ENCODE results near the gene MCL1.

The MCL1 gene

DNA sequence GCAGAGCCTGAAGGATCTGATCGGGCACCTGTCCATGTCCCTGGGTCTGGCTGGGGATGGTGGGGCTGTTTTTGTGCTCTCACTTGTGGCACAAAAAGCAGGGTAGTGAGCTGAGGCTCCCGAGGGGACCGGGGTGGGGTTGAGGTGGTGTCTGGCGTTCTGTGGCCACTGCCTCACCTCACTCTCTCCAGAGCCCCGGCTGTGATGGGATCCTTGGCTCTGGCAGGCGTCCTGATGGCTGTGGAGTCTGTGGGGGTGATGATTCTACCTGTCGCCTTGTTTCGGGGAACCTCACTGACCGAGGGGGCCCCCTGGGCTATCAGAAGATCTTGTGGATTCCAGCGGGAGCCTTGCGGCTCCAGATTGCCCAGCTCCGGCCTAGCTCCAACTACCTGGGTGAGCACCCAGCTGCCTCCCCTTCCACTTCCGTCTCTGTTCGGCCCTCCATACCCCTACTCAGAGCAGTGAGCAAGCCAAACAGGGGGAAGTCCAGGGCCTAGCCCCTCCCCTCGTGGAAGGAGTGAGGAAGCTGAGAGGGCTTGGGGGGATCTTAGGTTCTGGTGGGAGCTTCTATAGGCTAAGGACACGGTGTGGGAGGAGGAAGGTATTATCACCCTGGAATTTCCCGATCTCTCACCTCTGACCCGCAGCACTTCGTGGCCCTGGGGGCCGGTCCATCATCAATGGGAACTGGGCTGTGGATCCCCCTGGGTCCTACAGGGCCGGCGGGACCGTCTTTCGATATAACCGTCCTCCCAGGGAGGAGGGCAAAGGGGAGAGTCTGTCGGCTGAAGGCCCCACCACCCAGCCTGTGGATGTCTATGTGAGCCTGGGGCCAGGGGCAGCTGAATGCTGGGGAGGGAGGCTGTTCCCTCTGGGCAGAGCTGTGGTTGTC lies 23.2 kb downstream of the MCL1 start:
- Mint-ChIP-seq H3K36me3 (ENCODE audit: low read depth) (no peaks in the 10 kb centered on the region), H3K4me1 (peaks cover 73% of the 10 kb centered on the region), H3K4me3 (no peak overlapping the region), H3K27ac (no peak overlapping the region), H3K27me3 (ENCODE audit: low read depth, poor library complexity) (peaks cover 7% of the 10 kb centered on the region), H3K9me3 (no peaks in the 10 kb centered on the region)
- no peak for DNase-seq
- TF ChIP-seq, protein P1, sequence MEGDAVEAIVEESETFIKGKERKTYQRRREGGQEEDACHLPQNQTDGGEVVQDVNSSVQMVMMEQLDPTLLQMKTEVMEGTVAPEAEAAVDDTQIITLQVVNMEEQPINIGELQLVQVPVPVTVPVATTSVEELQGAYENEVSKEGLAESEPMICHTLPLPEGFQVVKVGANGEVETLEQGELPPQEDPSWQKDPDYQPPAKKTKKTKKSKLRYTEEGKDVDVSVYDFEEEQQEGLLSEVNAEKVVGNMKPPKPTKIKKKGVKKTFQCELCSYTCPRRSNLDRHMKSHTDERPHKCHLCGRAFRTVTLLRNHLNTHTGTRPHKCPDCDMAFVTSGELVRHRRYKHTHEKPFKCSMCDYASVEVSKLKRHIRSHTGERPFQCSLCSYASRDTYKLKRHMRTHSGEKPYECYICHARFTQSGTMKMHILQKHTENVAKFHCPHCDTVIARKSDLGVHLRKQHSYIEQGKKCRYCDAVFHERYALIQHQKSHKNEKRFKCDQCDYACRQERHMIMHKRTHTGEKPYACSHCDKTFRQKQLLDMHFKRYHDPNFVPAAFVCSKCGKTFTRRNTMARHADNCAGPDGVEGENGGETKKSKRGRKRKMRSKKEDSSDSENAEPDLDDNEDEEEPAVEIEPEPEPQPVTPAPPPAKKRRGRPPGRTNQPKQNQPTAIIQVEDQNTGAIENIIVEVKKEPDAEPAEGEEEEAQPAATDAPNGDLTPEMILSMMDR (IDR thresholded peaks at IDR 0.05): no peak

DNA sequence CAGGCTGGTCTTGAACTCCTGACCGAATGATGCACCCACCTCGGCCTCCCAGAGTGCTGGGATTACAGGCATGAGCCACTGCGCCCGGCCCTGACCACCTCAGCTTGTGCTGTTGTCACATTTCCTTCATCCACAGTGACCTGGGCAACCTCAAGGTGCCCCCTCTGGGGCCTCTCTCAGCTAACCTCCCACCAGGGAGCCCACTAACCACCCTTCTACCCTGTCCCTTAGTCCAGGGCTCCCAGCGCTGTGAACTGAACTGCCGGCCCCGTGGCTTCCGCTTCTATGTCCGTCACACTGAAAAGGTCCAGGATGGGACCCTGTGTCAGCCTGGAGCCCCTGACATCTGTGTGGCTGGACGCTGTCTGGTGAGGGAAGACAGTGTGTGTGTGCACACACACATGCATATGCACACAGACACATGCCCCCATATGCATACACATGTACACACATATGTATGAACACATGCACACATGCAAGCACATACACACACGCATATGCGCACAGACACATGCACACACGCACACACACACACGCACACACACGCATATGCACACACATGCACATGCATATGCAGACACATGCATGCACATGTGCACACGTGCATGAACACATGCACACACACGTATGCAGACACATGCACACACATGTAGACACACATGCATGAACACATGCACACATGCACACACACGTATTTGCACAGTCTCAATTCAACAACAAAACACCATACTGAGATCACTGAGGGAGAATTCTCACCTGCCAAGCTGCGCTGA lies 24.0 kb downstream of the MCL1 start:
- no peak overlapping the region for H3K4me3 Mint-ChIP-seq
- peaks cover 73% of the 10 kb centered on the region for H3K4me1 Mint-ChIP-seq
- no peak for DNase-seq
- TF ChIP-seq, protein P1 (IDR thresholded peaks at IDR 0.05): no peak
- no peaks in the 10 kb centered on the region for H3K36me3 Mint-ChIP-seq (ENCODE audit: low read depth)
- H3K27me3 Mint-ChIP-seq (ENCODE audit: low read depth, poor library complexity): peaks cover 11% of the 10 kb centered on the region
- no peaks in the 10 kb centered on the region for H3K9me3 Mint-ChIP-seq
- peak overlapping the region; percentile 87 for H3K27ac Mint-ChIP-seq

DNA sequence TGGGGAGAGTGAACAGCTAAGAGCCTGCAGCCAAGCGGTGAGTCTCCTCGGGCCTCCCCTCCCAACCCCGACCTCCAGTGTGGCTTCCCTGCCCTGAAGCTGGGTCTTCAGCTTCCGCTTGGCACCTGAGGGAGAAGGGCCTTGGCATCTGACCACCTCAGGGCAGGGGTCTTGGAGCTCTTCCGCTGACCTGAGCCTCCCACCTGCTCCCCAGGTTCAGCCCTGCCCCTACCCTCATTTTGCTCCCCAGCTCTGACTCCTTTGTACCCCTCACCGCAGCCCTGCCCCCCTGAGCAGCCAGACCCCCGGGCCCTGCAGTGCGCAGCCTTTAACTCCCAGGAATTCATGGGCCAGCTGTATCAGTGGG lies 25.3 kb downstream of the MCL1 start:
- peaks cover 12% of the 10 kb centered on the region for H3K27me3 Mint-ChIP-seq (ENCODE audit: low read depth, poor library complexity)
- no peak for DNase-seq
- TF ChIP-seq, protein P1 (IDR thresholded peaks at IDR 0.05): no peak
- peak overlapping the region; percentile 68 for H3K27ac Mint-ChIP-seq
- no peaks in the 10 kb centered on the region for H3K9me3 Mint-ChIP-seq
- no peaks in the 10 kb centered on the region for H3K36me3 Mint-ChIP-seq (ENCODE audit: low read depth)
- peaks cover 73% of the 10 kb centered on the region for H3K4me1 Mint-ChIP-seq
- H3K4me3 Mint-ChIP-seq: no peak overlapping the region

DNA sequence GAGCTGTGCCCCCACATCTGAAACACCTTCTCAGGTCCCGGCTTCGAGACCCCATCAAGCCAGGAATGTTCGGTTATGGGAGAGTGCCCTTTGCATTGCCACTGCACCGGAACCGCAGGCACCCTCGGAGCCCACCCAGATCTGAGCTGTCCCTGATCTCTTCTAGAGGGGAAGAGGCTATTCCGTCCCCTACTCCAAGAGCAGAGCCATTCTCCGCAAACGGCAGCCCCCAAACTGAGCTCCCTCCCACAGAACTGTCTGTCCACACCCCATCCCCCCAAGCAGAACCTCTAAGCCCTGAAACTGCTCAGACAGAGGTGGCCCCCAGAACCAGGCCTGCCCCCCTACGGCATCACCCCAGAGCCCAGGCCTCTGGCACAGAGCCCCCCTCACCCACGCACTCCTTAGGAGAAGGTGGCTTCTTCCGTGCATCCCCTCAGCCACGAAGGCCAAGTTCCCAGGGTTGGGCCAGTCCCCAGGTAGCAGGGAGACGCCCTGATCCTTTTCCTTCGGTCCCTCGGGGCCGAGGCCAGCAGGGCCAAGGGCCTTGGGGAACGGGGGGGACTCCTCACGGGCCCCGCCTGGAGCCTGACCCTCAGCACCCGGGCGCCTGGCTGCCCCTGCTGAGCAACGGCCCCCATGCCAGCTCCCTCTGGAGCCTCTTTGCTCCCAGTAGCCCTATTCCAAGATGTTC lies 25.9 kb downstream of the MCL1 start:
- DNase-seq: no peak
- Mint-ChIP-seq H3K4me3 (no peak overlapping the region), H3K27me3 (ENCODE audit: low read depth, poor library complexity) (peaks cover 14% of the 10 kb centered on the region), H3K9me3 (no peaks in the 10 kb centered on the region), H3K4me1 (peaks cover 73% of the 10 kb centered on the region), H3K27ac (no peak overlapping the region), H3K36me3 (ENCODE audit: low read depth) (no peaks in the 10 kb centered on the region)
- TF ChIP-seq, protein P1 (IDR thresholded peaks at IDR 0.05): no peak

DNA sequence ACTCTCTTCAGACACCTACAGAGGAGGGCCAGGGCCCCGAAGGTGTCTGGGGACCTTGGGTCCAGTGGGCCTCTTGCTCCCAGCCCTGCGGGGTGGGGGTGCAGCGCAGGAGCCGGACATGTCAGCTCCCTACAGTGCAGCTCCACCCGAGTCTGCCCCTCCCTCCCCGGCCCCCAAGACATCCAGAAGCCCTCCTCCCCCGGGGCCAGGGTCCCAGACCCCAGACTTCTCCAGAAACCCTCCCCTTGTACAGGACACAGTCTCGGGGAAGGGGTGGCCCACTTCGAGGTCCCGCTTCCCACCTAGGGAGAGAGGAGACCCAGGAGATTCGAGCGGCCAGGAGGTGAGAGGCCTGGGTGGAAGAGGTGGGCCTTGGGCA lies 26.5 kb downstream of the MCL1 start:
- Mint-ChIP-seq H3K4me3 (no peak overlapping the region), H3K36me3 (ENCODE audit: low read depth) (no peaks in the 10 kb centered on the region), H3K4me1 (peaks cover 68% of the 10 kb centered on the region), H3K9me3 (no peaks in the 10 kb centered on the region), H3K27me3 (ENCODE audit: low read depth, poor library complexity) (peaks cover 16% of the 10 kb centered on the region), H3K27ac (no peak overlapping the region)
- TF ChIP-seq, protein P1 (IDR thresholded peaks at IDR 0.05): no peak
- no peak for DNase-seq
